ENCODE measurements around the gene CAMSAP2. TPM values are rescaled to one million over a fixed set of nuclear protein-coding genes. Genes with fewer than 3 reads are reported as not detected.

The CAMSAP2 gene, protein sequence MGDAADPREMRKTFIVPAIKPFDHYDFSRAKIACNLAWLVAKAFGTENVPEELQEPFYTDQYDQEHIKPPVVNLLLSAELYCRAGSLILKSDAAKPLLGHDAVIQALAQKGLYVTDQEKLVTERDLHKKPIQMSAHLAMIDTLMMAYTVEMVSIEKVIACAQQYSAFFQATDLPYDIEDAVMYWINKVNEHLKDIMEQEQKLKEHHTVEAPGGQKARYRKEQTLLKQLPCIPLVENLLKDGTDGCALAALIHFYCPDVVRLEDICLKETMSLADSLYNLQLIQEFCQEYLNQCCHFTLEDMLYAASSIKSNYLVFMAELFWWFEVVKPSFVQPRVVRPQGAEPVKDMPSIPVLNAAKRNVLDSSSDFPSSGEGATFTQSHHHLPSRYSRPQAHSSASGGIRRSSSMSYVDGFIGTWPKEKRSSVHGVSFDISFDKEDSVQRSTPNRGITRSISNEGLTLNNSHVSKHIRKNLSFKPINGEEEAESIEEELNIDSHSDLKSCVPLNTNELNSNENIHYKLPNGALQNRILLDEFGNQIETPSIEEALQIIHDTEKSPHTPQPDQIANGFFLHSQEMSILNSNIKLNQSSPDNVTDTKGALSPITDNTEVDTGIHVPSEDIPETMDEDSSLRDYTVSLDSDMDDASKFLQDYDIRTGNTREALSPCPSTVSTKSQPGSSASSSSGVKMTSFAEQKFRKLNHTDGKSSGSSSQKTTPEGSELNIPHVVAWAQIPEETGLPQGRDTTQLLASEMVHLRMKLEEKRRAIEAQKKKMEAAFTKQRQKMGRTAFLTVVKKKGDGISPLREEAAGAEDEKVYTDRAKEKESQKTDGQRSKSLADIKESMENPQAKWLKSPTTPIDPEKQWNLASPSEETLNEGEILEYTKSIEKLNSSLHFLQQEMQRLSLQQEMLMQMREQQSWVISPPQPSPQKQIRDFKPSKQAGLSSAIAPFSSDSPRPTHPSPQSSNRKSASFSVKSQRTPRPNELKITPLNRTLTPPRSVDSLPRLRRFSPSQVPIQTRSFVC (N-terminal part only)
- 39.5 TPM for total RNA-seq (ENCODE audit: unreplicated experiment)
- long read RNA-seq, partial matches to known transcripts, result 3 of 4 reads
- long read RNA-seq, other reads (novel, unspliced or antisense), result 1 of 4 reads

- peak; percentile 86 for DNase-seq (ENCODE audit: low spot score)
- H3K27ac Mint-ChIP-seq (ENCODE audit: unreplicated experiment), result peak within 1 kb of the TSS; percentile 99
Observed at GRCh38 chr1:200738327-200738948, at the start of gene CAMSAP2. TSS of gene CAMSAP2 (plus strand) at chr1:200738893. CDS start at chr1:200739828, 935 bp downstream.

DNA sequence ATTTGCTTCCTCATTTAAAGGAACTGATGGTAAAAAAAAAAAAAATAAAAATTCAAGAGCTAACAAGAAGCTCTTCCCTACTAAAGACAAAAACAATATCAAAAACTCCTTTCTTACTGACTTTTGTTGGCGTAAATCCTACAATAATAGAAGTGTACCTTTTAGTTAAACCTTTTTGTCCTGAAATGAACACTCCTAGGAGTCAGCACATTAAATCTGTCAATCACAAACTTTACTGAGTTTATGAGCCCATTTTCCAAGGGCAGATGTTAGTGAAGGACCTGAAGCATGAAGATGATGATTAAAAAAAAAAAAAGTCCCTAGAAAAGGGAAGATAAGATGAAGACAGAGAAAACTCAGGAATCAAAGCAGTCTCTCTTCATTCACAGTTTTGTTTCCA, 46.4 kb upstream of the CAMSAP2 start:
- Mint-ChIP-seq H3K27ac (ENCODE audit: unreplicated experiment) (no peak overlapping the region), H3K4me1 (ENCODE audit: unreplicated experiment) (no peaks in the 10 kb centered on the region), H3K36me3 (ENCODE audit: low read depth, unreplicated experiment) (no peaks in the 10 kb centered on the region), H3K4me3 (ENCODE audit: unreplicated experiment) (no peak overlapping the region), H3K9me3 (ENCODE audit: unreplicated experiment) (no peaks in the 10 kb centered on the region), H3K27me3 (ENCODE audit: unreplicated experiment) (peaks cover 1% of the 10 kb centered on the region)
- no peak for TF ChIP-seq CTCF (IDR thresholded peaks at IDR 0.05; ENCODE audit: unreplicated experiment)
- DNase-seq (ENCODE audit: low spot score), result no peak

More at GRCh38 chr1:200738327-200738948, at the start of gene CAMSAP2:
- peaks cover 7% of the 10 kb centered on the region for H3K36me3 Mint-ChIP-seq (ENCODE audit: low read depth, unreplicated experiment)
- H3K4me3 Mint-ChIP-seq (ENCODE audit: unreplicated experiment), result peak within 1 kb of the TSS; percentile 99
- no peaks in the 10 kb centered on the region for H3K9me3 Mint-ChIP-seq (ENCODE audit: unreplicated experiment)
- H3K27me3 Mint-ChIP-seq (ENCODE audit: unreplicated experiment), result peaks cover 10% of the 10 kb centered on the region
- peaks cover 15% of the 10 kb centered on the region for H3K4me1 Mint-ChIP-seq (ENCODE audit: unreplicated experiment)
- no peak for TF ChIP-seq CTCF (IDR thresholded peaks at IDR 0.05; ENCODE audit: unreplicated experiment)

DNA sequence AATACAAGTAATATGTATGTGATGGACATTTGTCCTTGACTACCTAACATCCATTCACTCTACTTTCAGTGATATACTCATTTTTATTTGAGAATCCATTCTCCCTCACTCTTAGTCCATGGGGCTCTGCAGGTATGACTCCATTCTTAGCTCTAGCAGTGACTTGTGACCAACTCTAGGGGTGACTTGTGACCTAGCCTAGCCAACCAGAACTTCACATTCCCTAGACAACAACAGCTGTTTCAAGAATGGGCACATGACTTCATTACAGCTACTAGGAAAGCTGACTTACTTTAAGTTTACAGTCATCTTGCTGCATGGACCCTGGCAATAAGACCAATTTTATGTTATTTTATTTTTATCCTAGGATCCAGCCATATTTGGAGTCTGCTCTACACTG, 45.4 kb upstream of the CAMSAP2 start:
- no peak for DNase-seq (ENCODE audit: low spot score)
- H3K4me3 Mint-ChIP-seq (ENCODE audit: unreplicated experiment), result no peak overlapping the region
- no peak overlapping the region for H3K27ac Mint-ChIP-seq (ENCODE audit: unreplicated experiment)
- H3K27me3 Mint-ChIP-seq (ENCODE audit: unreplicated experiment), result peaks cover 1% of the 10 kb centered on the region
- H3K36me3 Mint-ChIP-seq (ENCODE audit: low read depth, unreplicated experiment), result no peaks in the 10 kb centered on the region
- H3K9me3 Mint-ChIP-seq (ENCODE audit: unreplicated experiment), result no peaks in the 10 kb centered on the region
- no peaks in the 10 kb centered on the region for H3K4me1 Mint-ChIP-seq (ENCODE audit: unreplicated experiment)
- TF ChIP-seq CTCF (IDR thresholded peaks at IDR 0.05; ENCODE audit: unreplicated experiment), result no peak

DNA sequence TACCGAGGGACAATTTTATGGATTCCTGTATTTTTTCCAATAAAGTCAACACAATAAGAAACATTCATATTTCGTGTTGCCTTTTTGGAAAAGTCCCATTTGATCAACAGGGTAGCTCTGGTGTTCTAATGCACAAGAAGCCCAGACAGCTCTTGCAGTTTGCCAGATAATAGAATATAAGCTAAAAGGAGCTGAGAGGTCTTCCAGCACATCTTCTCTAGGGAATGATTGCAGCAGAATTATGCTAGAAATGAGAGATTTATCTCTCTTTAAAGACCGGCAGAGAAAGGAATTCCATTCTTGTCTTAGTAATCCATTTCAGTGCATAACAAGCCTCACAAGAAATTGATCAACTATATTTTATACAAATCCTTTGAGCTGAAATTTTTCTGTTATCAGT, 44.0 kb upstream of the CAMSAP2 start:
- H3K36me3 Mint-ChIP-seq (ENCODE audit: low read depth, unreplicated experiment), result no peaks in the 10 kb centered on the region
- H3K4me1 Mint-ChIP-seq (ENCODE audit: unreplicated experiment), result no peaks in the 10 kb centered on the region
- H3K9me3 Mint-ChIP-seq (ENCODE audit: unreplicated experiment), result no peaks in the 10 kb centered on the region
- no peak for DNase-seq (ENCODE audit: low spot score)
- peaks cover 1% of the 10 kb centered on the region for H3K27me3 Mint-ChIP-seq (ENCODE audit: unreplicated experiment)
- H3K27ac Mint-ChIP-seq (ENCODE audit: unreplicated experiment), result no peak overlapping the region
- H3K4me3 Mint-ChIP-seq (ENCODE audit: unreplicated experiment), result no peak overlapping the region
- no peak for TF ChIP-seq CTCF (IDR thresholded peaks at IDR 0.05; ENCODE audit: unreplicated experiment)

All from endothelial cell (in vitro differentiated cells).